Effector memory CD8-positive, alpha-beta T cell (primary cell): ENCODE measurements around the gene CRIM1.

Experiments
- ATAC-seq: fragments of 150-1000 bp; cut with Tn5 transposase; replicated peaks from 2 replicates; pipeline ENCODE4 v1.10.0; 2021; ENCODE audit warnings: mild to moderate bottlenecking, moderate library complexity
- DNase-seq, 3 experiments: peaks; one replicate each; pipeline ENCODE4 v3.0.0; 2021
- H3K27ac Mint-ChIP-seq, 2 donors: one replicate each; pipeline ENCODE4 v1.8.0; 2022; ENCODE audit warnings: mild to moderate bottlenecking in 2 of 2, mixed read lengths in 2 of 2, moderate library complexity in 2 of 2
- H3K27me3 Mint-ChIP-seq, 2 donors: one replicate each; pipeline ENCODE4 v1.8.0; 2022; ENCODE audit warnings: mixed read lengths in 2 of 2
- H3K36me3 Mint-ChIP-seq: one replicate; pipeline ENCODE4 v1.8.0; 2022; ENCODE audit warnings: mild to moderate bottlenecking, moderate library complexity, mixed read lengths; ENCODE audit not compliant: insufficient read depth
- H3K4me1 Mint-ChIP-seq, 2 donors: one replicate each; pipeline ENCODE4 v1.8.0; 2022; ENCODE audit warnings: low read depth in 2 of 2, mixed read lengths in 2 of 2
- H3K4me3 Mint-ChIP-seq, 2 donors: one replicate each; pipeline ENCODE4 v1.8.0; 2022; ENCODE audit warnings: mild to moderate bottlenecking in 2 of 2, mixed read lengths in 2 of 2, moderate library complexity in 2 of 2
- H3K9me3 Mint-ChIP-seq, 2 donors: one replicate each; pipeline ENCODE4 v1.8.0; 2022; ENCODE audit warnings: mixed read lengths in 2 of 2

CRIM1 gene

GRCh38 chr2:36420569-36421181, 65.1 kb downstream of the CRIM1 start:
- Mint-ChIP-seq H3K4me3 (no peak overlapping the region), H3K9me3 (no peaks in the 10 kb centered on the region), H3K27ac (no peak overlapping the region), H3K4me1 (peaks cover 5 to 7% of the 10 kb centered on the region in 2 donors), H3K27me3 (no peaks in the 10 kb centered on the region), H3K36me3 (no peaks in the 10 kb centered on the region)
- ATAC-seq (no peak), DNase-seq (no peak)

- ATAC-seq: no peak
- H3K27me3 Mint-ChIP-seq: no peaks in the 10 kb centered on the region
- DNase-seq: no peak
- peaks cover 5 to 7% of the 10 kb centered on the region in 2 donors for H3K4me1 Mint-ChIP-seq
- no peak overlapping the region for H3K4me3 Mint-ChIP-seq
- H3K27ac Mint-ChIP-seq: no peak overlapping the region
- H3K36me3 Mint-ChIP-seq: no peaks in the 10 kb centered on the region
- H3K9me3 Mint-ChIP-seq: no peaks in the 10 kb centered on the region
Observed at GRCh38 chr2:36421379-36421778, 65.8 kb downstream of the CRIM1 start.

- no peak for ATAC-seq
- Mint-ChIP-seq H3K36me3 (no peaks in the 10 kb centered on the region), H3K9me3 (no peaks in the 10 kb centered on the region), H3K4me1 (peaks cover 5 to 11% of the 10 kb centered on the region in 2 donors), H3K27ac (no peak overlapping the region), H3K27me3 (no peaks in the 10 kb centered on the region), H3K4me3 (no peak overlapping the region)
- DNase-seq: no peak
Observed at GRCh38 chr2:36423172-36423571, 67.6 kb downstream of the CRIM1 start.

- DNase-seq: no peak
- no peaks in the 10 kb centered on the region for H3K36me3 Mint-ChIP-seq
- no peak for ATAC-seq
- H3K27ac Mint-ChIP-seq: no peak overlapping the region
- H3K4me3 Mint-ChIP-seq: no peak overlapping the region
- H3K9me3 Mint-ChIP-seq: no peaks in the 10 kb centered on the region
- H3K27me3 Mint-ChIP-seq: no peaks in the 10 kb centered on the region
- peaks cover 4 to 11% of the 10 kb centered on the region in 2 donors for H3K4me1 Mint-ChIP-seq
Observed at GRCh38 chr2:36423619-36424120, 68.1 kb downstream of the CRIM1 start.

- Mint-ChIP-seq H3K27ac (no peak overlapping the region), H3K27me3 (no peaks in the 10 kb centered on the region), H3K4me3 (no peak overlapping the region), H3K4me1 (peaks cover 0 to 7% of the 10 kb centered on the region in 2 donors), H3K9me3 (no peaks in the 10 kb centered on the region), H3K36me3 (no peaks in the 10 kb centered on the region)
- no peak for DNase-seq
- ATAC-seq: no peak
Observed at GRCh38 chr2:36425608-36426355, 70.2 kb downstream of the CRIM1 start.

GRCh38 chr2:36427790-36428243, 72.2 kb downstream of the CRIM1 start:
- Mint-ChIP-seq H3K4me1 (peaks cover 0 to 7% of the 10 kb centered on the region in 2 donors), H3K4me3 (no peak overlapping the region), H3K27me3 (no peaks in the 10 kb centered on the region), H3K9me3 (no peaks in the 10 kb centered on the region), H3K27ac (no peak overlapping the region), H3K36me3 (no peaks in the 10 kb centered on the region)
- no peak for DNase-seq
- no peak for ATAC-seq

- peaks cover 0 to 7% of the 10 kb centered on the region in 2 donors for H3K4me1 Mint-ChIP-seq
- no peaks in the 10 kb centered on the region for H3K27me3 Mint-ChIP-seq
- DNase-seq: no peak
- no peak overlapping the region for H3K27ac Mint-ChIP-seq
- H3K4me3 Mint-ChIP-seq: no peak overlapping the region
- H3K9me3 Mint-ChIP-seq: no peaks in the 10 kb centered on the region
- ATAC-seq: no peak
- no peaks in the 10 kb centered on the region for H3K36me3 Mint-ChIP-seq
Observed at GRCh38 chr2:36430549-36430948, 75.0 kb downstream of the CRIM1 start.

- Mint-ChIP-seq H3K9me3 (no peaks in the 10 kb centered on the region), H3K27ac (no peak overlapping the region), H3K27me3 (no peaks in the 10 kb centered on the region), H3K4me1 (no peaks in the 10 kb centered on the region), H3K4me3 (no peak overlapping the region), H3K36me3 (no peaks in the 10 kb centered on the region)
- ATAC-seq (no peak), DNase-seq (no peak)
Observed at GRCh38 chr2:36432479-36432878, 76.9 kb downstream of the CRIM1 start.

- no peaks in the 10 kb centered on the region for H3K27me3 Mint-ChIP-seq
- no peak for ATAC-seq
- no peak overlapping the region for H3K27ac Mint-ChIP-seq
- H3K4me1 Mint-ChIP-seq: no peaks in the 10 kb centered on the region
- no peak for DNase-seq
- H3K9me3 Mint-ChIP-seq: no peaks in the 10 kb centered on the region
- no peak overlapping the region for H3K4me3 Mint-ChIP-seq
- H3K36me3 Mint-ChIP-seq: no peaks in the 10 kb centered on the region
Observed at GRCh38 chr2:36433311-36434217, 78.0 kb downstream of the CRIM1 start.

GRCh38 chr2:36438449-36438977, 82.9 kb downstream of the CRIM1 start:
- no peak overlapping the region for H3K4me3 Mint-ChIP-seq
- H3K4me1 Mint-ChIP-seq: peaks cover 2 to 9% of the 10 kb centered on the region in 2 donors
- no peak overlapping the region for H3K27ac Mint-ChIP-seq
- DNase-seq: no peak
- ATAC-seq: no peak
- no peaks in the 10 kb centered on the region for H3K27me3 Mint-ChIP-seq
- no peaks in the 10 kb centered on the region for H3K9me3 Mint-ChIP-seq
- no peaks in the 10 kb centered on the region for H3K36me3 Mint-ChIP-seq

GRCh38 chr2:36439084-36439483, 83.5 kb downstream of the CRIM1 start:
- H3K4me3 Mint-ChIP-seq: no peak overlapping the region
- peaks cover 2 to 9% of the 10 kb centered on the region in 2 donors for H3K4me1 Mint-ChIP-seq
- ATAC-seq (no peak), DNase-seq (no peak)
- no peak overlapping the region for H3K27ac Mint-ChIP-seq
- H3K36me3 Mint-ChIP-seq: no peaks in the 10 kb centered on the region
- H3K9me3 Mint-ChIP-seq: no peaks in the 10 kb centered on the region
- H3K27me3 Mint-ChIP-seq: no peaks in the 10 kb centered on the region

GRCh38 chr2:36441065-36441625, 85.6 kb downstream of the CRIM1 start:
- H3K27ac Mint-ChIP-seq: peak overlapping the region in 1 of 2 donors; percentile 70
- peaks cover 3 to 9% of the 10 kb centered on the region in 2 donors for H3K4me1 Mint-ChIP-seq
- no peak for ATAC-seq
- no peaks in the 10 kb centered on the region for H3K9me3 Mint-ChIP-seq
- H3K4me3 Mint-ChIP-seq: no peak overlapping the region
- DNase-seq: no peak
- H3K36me3 Mint-ChIP-seq: peaks cover 4% of the 10 kb centered on the region
- H3K27me3 Mint-ChIP-seq: no peaks in the 10 kb centered on the region

GRCh38 chr2:36441816-36442215, 86.2 kb downstream of the CRIM1 start:
- no peaks in the 10 kb centered on the region for H3K27me3 Mint-ChIP-seq

More at GRCh38 chr2:36441816-36442215, 86.2 kb downstream of the CRIM1 start:
- Mint-ChIP-seq H3K4me3 (no peak overlapping the region), H3K4me1 (peaks cover 3 to 9% of the 10 kb centered on the region in 2 donors), H3K9me3 (no peaks in the 10 kb centered on the region), H3K36me3 (peaks cover 4% of the 10 kb centered on the region), H3K27ac (peak overlapping the region; percentile 1 to 70)
- ATAC-seq (no peak), DNase-seq (no peak)
